ENCODE measurements around the gene TCF12. TPM values are rescaled to one million over a fixed set of nuclear protein-coding genes. Genes with fewer than 3 reads are reported as not detected.
A peak's percentile ranks its signal among the peaks of the same experiment; 100 is the strongest.

Gene TCF12
- total RNA-seq, 1 donor from 2014 or later = 106 TPM

- H3K4me3 Mint-ChIP-seq (ENCODE audit: unreplicated experiment) = no peak overlapping the region
- TF ChIP-seq CTCF (IDR thresholded peaks at IDR 0.05) = no peak
- no peak overlapping the region for H3K27ac Mint-ChIP-seq (ENCODE audit: unreplicated experiment)
- no peaks in the 10 kb centered on the region for H3K4me1 Mint-ChIP-seq (ENCODE audit: low read depth)
- DNase-seq (ENCODE audit: low spot score) = no peak
- no peaks in the 10 kb centered on the region for H3K27me3 Mint-ChIP-seq (ENCODE audit: low read depth)
- no peaks in the 10 kb centered on the region for H3K9me3 Mint-ChIP-seq (ENCODE audit: low read depth)
- H3K36me3 Mint-ChIP-seq (ENCODE audit: low read depth) = peaks cover 1% of the 10 kb centered on the region
Observed at GRCh38 chr15:56894601-56895000, 23.8 kb upstream of the TCF12 start.

- H3K36me3 Mint-ChIP-seq (ENCODE audit: low read depth) = peaks cover 2% of the 10 kb centered on the region
- peaks cover 5% of the 10 kb centered on the region for H3K9me3 Mint-ChIP-seq (ENCODE audit: low read depth)
- no peak for DNase-seq (ENCODE audit: low spot score)
- H3K27me3 Mint-ChIP-seq (ENCODE audit: low read depth) = no peaks in the 10 kb centered on the region
- H3K27ac Mint-ChIP-seq (ENCODE audit: unreplicated experiment) = no peak overlapping the region
- no peak for TF ChIP-seq CTCF (IDR thresholded peaks at IDR 0.05)
- no peaks in the 10 kb centered on the region for H3K4me1 Mint-ChIP-seq (ENCODE audit: low read depth)
- H3K4me3 Mint-ChIP-seq (ENCODE audit: unreplicated experiment) = no peak overlapping the region
Observed at GRCh38 chr15:56901931-56902330, 16.5 kb upstream of the TCF12 start.

- Mint-ChIP-seq H3K4me1 (ENCODE audit: low read depth) (no peaks in the 10 kb centered on the region), H3K4me3 (ENCODE audit: unreplicated experiment) (no peak overlapping the region), H3K27me3 (ENCODE audit: low read depth) (no peaks in the 10 kb centered on the region), H3K27ac (ENCODE audit: unreplicated experiment) (no peak overlapping the region), H3K9me3 (ENCODE audit: low read depth) (peaks cover 5% of the 10 kb centered on the region), H3K36me3 (ENCODE audit: low read depth) (peaks cover 2% of the 10 kb centered on the region)
- no peak for DNase-seq (ENCODE audit: low spot score)
- TF ChIP-seq CTCF (IDR thresholded peaks at IDR 0.05) = no peak
Observed at GRCh38 chr15:56906766-56907165, 11.7 kb upstream of the TCF12 start.

GRCh38 chr15:56910801-56911200 is 7.6 kb upstream of the TCF12 start:
- DNase-seq (ENCODE audit: low spot score) = no peak
- H3K27ac Mint-ChIP-seq (ENCODE audit: unreplicated experiment) = no peak overlapping the region
- peaks cover 18% of the 10 kb centered on the region for H3K4me1 Mint-ChIP-seq (ENCODE audit: low read depth)
- H3K36me3 Mint-ChIP-seq (ENCODE audit: low read depth) = no peaks in the 10 kb centered on the region
- H3K27me3 Mint-ChIP-seq (ENCODE audit: low read depth) = no peaks in the 10 kb centered on the region
- TF ChIP-seq CTCF (IDR thresholded peaks at IDR 0.05) = no peak
- no peak overlapping the region for H3K4me3 Mint-ChIP-seq (ENCODE audit: unreplicated experiment)
- no peaks in the 10 kb centered on the region for H3K9me3 Mint-ChIP-seq (ENCODE audit: low read depth)

GRCh38 chr15:56913241-56913640 is 5.2 kb upstream of the TCF12 start:
- no peak for TF ChIP-seq CTCF (IDR thresholded peaks at IDR 0.05)
- H3K9me3 Mint-ChIP-seq (ENCODE audit: low read depth) = no peaks in the 10 kb centered on the region
- peaks cover 32% of the 10 kb centered on the region for H3K4me1 Mint-ChIP-seq (ENCODE audit: low read depth)
- no peak for DNase-seq (ENCODE audit: low spot score)
- H3K4me3 Mint-ChIP-seq (ENCODE audit: unreplicated experiment) = peak overlapping the region; percentile 10
- peak overlapping the region; percentile 82 for H3K27ac Mint-ChIP-seq (ENCODE audit: unreplicated experiment)
- H3K36me3 Mint-ChIP-seq (ENCODE audit: low read depth) = no peaks in the 10 kb centered on the region
- no peaks in the 10 kb centered on the region for H3K27me3 Mint-ChIP-seq (ENCODE audit: low read depth)

All from chondrocyte (in vitro differentiated cells).